Measurements from ENCODE around the gene IGF1R.
A peak's percentile ranks its signal among the peaks of the same experiment; 100 is the strongest.

Gene IGF1R

DNA sequence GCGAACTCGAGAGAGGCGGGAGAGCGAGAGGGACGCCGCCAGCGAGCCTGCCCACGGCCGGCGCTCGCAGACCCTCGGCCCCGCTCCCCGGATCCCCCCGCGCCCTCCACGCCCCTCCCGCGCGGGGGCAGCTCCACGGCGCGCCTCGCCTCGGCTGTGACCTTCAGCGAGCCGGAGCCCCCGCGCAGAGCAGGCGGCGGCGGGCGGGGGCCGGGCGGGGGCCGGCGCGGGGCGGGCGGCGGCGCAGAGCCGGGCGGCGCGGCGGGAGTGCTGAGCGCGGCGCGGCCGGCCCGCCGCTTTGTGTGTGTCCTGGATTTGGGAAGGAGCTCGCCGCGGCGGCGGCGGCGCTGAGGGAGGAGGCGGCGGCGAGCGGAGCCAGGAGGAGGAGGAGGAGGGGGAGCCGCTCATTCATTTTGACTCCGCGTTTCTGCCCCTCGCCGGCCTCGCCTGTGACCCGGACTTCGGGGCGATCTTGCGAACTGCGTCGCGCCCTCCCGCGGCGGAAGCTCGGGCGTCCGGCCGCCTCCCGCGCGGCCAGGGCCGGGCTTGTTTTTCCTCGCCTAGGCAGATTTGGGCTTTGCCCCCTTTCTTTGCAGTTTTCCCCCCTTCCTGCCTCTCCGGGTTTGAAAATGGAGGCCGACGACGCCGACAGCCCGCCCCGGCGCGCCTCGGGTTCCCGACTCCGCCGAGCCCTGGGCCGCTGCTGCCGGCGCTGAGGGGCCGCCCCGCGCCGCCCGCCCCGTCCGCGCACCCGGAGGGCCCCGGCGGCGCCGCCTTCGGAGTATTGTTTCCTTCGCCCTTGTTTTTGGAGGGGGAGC, 524 bp downstream of the IGF1R start:
- peak; percentile 10 for DNase-seq (ENCODE audit: low read depth)

DNA sequence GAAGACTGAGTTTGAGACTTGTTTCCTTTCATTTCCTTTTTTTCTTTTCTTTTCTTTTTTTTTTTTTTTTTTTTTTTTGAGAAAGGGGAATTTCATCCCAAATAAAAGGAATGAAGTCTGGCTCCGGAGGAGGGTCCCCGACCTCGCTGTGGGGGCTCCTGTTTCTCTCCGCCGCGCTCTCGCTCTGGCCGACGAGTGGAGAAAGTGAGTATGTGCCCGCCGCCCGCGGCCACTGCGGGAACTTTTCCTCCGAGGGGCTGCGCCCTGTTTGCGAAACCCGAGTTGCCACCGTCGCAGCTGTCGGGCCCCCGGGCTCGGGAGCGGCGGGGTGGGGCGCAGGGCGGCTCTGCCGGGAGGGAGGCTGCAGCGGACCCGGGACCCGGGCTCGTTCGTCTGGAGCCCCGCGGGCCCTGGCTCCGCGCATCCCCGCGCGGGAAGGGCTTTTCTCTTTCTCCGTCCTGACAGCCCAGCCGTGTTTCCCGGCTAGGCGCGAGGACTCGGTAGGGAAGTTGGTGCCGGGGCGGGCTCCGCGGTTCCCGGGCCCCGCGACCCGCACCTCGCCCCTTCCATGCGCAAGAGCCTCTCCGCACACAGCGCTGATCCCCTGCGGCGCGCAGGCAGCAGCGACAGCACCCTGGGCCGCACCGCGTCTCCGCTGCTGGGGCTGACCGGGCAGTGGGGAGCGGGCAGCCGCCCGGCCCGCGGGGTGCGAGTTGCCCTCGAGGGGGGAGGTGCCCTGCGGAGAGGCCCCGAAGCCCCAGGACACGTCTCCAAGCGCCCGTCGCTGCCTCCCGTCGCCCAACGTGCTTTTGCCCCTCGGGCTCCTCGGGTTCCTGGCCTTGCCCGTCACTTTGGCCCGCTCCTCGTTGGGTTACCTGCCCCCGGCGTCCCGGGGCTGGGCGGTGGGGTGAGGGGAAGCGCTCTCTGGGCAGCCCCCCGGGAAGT, 1.4 kb downstream of the IGF1R start:
- peak; percentile 33 for DNase-seq (ENCODE audit: low read depth)

DNA sequence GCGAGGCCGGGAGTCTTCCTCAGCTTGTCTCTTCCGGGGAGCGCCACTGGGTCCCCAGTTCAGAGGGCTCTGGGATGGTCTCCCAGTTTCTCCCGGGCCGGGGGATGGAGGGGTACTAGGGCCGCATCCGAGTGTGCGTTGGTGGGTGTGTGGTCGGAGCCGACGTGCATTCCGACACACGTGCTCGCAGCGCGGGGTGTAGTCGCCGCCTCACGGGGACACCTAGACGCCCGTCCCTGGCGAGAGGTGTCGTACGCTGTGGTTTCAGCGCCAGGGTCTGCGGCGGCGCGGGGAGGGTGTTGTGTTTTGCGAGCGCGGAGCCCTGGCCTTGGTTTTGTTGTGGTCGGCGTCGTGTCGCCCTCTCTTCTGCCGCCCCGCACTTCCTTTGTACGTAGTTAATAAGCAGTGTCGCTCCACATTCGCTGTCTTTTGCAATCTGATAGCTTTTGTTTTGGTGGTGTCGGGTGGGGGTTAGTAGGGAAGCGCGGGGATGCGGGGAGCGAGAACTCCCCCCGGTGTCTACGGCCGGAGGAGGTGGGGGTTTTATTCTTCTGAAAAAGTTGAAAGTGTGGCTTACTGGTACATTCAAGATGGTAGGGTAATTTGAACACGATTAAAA, 2.2 kb downstream of the IGF1R start:
- DNase-seq (ENCODE audit: low read depth): peak; percentile 36

DNA sequence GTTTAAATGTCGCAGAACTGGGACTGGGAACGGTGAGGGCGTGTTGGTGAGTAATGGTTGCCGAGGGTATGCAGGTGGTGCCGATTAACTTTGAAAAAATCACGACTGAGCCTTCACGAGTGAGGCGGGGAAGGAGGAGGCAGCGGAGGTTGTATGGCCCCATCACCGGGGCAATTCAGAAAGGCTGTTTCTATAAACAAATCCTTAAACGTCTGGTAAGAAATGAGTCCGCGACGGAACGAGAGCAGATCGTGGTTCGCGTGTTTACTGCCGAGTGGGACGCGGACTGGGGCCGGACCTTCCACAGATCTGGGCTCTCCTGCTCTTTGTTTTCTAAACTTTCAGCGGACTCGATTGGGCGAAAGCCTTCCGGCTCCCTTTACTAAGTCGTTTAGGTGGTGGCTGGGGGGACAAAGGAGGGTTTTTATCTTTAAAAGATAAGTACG, 2.7 kb downstream of the IGF1R start:
- DNase-seq (ENCODE audit: low read depth): no peak

DNA sequence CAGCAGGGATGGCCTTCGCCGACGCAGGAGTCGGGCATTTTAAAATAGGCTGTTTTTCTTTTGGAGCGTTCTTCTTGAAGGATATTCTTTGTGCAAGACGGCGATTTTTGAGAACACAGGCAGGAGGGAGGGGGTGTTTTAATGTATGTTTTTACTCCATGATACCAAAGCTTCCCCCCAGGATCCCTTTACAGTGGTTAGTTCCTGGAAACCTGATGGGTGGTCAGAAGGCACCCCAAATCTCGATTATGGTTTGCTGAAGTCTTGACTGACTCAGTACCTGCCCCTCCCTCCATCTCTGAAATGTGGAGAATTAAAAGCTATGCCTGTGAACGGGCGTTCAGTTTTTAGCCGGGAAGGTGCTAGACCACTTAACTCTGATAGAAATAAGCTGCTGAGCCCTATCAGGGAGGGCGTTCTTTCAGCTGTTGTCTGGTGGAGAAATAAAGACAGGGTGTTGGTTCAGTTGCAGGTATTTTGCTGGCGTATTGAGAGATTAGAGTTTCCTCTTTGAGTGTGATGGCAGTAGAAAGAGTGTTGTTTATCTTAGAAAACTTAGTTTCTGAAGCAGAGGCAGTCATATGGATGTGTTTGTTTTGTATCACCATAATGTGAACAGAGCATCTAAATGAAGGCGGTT, 3.4 kb downstream of the IGF1R start:
- DNase-seq (ENCODE audit: low read depth): no peak

DNA sequence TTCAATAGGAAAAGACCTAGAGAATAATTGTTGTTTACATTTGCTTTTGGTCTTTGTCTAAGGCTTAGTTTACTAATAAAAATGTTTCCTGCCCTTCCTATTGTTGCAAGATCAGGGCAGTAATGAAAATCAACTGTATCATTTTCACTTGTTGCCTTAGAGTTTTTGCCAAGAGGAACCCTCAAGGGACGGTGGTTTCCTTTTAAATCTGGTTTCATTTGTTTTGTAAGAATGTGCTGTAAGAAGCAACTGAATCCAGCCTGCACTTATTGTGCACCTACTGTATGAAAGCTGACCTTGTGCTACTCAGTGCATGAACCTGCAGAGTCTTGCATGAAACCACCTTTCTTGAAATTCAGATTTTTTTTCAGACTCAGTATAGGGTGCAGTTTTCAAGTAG, 5.3 kb downstream of the IGF1R start:
- no peak for DNase-seq (ENCODE audit: low read depth)

DNA sequence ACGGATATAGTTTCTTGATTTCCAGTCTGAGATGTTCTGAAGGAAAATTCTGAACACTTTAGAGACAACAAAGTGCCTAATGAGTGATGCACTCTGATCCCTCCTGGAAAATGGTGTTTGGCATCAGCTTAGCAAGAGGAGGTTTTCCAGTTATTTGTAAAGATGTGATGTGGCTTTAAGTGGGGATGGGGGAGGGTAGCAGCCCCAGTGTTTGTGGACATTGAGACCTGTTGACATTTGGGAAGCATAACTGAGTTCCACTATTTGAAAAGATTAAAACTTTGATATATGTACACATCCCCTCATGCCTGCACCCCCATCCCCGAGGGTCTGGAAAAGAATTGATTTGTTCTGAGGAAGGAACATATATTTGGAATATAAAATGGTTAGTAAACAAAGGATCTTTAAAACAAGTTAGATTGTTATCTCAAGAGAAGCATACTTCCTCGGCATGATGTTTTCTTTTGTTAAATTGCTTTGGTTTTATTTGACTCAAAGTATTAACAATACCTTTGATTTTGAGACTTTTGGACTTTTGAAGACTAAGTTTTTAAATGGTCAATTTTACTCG, 6.5 kb downstream of the IGF1R start:
- no peak for DNase-seq (ENCODE audit: low read depth)

DNA sequence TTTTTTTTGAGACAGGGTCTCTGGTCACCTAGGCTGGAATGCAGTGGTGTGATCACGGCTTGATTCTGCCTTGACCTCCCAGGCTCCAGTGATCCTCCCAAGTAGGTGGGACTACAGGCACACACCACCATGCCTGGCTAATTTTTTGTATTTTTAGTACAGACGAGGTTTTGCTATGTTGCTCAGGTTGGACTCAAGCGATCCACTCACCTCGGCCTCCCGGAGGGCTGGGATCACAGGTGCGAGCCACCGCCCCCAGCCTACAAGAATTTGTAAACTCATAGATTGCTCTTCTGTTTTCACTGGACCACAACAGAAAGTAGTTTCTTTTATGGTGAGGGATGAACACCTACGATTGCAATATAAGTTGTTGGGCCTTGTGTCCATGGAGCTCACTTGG, 7.4 kb downstream of the IGF1R start:
- no peak for DNase-seq (ENCODE audit: low read depth)

DNA sequence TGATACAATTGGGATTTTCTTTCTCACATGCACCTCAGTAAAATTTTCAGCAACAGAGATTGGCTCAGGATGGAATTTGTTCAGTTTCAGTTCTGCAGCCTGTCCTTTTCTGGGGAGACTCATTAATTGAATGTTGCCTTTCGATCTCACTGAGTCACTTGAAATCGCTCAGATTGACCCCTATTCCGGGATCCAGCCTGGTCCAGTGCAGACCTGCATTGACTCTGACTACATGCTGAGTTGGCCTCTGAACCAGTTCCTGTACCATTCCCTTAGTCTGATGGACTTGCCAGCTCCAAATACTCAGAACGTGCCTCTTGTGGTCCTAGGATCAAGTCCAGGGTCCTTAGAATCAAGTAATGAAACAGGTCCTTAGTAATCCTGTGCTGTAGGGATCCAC, 9.4 kb downstream of the IGF1R start:
- no peak for DNase-seq (ENCODE audit: low read depth)

DNA sequence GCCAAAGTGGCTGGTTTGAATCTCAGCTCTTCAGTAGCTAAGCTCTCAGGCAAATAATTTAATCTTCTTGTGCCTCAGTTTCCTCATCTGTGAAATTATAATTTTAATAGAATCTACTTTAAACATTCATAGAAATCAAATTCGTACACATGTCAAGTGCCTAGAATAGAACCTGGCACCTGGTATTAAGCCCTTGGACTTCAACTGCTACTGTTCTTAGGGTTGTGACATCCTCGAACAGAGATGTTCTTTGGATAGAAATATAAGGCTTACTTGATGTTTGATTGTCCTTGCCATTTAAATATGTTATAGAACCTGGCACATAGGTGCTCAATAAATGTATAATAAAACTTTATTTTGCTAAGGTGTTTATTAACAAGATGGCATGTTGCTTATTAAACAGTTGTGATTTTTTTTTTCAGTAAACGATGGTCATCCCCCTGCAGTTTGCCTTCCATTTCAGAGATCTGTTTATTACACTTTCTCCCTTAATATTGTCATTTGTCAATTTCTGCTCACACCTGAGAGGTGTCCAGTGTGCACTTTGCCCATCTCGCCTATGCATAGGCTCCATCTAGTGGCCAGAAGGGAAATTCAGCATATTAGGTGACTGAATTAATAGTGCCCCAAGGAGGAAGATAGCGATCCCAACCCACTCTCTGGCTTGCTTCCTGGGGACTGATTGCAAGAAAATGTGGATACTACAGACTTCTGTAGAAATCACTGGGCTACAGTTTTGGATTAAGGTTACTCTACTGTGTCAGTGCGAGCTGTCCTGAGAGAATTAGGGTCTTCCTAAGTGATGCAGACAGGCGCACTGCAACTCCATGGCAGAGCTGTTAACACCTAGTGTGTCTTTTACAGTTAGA, 10.7 kb downstream of the IGF1R start:
- no peak for DNase-seq (ENCODE audit: low read depth)

DNA sequence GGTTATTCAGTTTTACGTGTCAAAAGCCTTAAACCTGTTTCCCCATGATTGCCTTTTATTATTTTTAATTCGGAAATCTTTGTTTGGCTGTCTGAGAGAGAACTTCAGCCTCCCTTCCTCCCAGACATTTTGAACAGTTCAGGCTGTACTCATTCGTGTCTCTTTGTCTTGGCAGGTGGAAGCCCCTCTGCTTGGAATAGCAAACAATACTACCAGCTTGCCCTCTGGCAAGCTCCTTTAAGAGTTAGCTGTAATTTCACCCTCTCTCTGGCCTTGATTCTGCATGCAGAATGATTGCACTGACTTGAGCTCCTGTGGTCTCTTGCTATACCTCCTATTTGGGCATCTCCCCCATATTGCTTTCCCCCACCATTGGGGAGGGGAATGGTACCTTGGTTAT, 11.7 kb downstream of the IGF1R start:
- DNase-seq (ENCODE audit: low read depth): no peak

DNA sequence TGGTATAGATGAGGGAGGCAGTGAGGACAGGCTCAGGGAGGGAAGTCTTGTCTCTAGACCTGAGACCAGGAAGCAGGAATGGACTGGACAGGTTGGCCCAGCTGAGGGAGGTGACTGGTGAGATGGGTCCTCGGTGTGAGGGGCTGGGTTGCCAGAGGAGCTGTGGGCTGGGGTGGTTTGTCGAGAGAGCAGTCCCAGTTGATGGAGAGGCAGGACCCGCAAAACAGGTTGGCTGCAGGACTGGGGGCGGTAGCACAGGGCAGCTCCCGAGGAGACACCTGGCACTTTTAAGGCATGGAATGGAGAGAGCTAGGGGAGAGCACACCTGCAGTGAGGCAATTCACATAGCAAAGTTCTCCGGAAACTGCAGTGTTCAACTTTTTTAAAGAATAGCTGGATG, 14.7 kb downstream of the IGF1R start:
- no peak for DNase-seq (ENCODE audit: low read depth)

DNA sequence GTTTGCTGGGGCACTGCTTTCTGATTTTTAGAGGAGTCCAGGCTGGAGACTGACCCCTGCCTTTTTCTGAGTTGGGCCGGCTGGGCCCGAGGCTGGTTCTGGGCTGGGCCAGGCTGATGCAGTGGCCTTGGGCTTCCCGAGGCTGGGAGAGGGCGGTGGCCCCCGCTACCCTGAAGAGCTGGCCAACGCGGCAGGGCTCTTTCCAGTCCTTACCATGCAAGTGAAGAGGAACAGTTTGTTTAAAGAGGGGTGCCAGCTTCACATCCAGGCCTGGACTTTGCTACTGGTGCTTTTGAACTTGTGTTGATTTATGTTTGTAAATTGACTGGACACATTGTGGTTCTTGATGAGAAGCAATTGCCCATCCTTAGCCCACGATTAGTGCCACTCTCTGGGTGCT, 15.3 kb downstream of the IGF1R start:
- no peak for DNase-seq (ENCODE audit: low read depth)

DNA sequence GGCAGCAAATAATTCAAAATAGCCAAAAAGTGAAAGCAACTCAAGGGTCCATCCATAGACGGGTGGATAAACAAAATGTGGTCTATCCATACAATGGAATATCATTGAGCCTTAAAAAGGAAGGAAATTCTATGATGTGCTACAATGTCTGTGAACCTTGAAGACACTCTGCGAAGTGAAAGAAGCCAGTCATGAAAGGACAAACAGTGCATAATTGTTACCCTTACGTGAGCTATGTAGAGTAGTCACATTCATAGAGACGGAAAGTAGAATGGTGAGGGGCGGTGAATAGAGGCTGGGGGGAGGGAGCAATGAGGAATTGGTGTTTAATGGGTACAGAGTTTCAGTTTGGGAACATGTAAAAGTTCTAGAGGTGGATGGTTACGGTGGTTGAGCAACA, 18.1 kb downstream of the IGF1R start:
- DNase-seq (ENCODE audit: low read depth): no peak

DNA sequence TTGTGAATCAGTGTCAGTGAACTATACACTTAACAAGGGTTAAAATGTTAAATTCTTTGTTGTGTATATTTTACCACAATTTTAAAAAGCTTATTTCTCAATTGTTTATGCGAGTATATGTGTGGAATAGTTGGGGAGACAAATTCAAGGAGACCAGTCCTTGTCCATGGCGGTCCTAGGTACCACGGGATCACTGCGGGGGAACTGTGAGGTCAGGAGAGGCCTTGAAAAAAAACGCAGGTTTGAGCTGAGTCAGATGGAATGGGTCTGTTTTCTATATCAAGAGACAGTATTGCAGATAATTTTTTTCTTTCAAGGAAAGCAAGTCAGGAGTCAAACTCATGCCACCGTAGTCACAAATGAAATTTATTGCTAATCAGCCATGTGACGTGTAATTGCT, 18.5 kb downstream of the IGF1R start:
- no peak for DNase-seq (ENCODE audit: low read depth)

DNA sequence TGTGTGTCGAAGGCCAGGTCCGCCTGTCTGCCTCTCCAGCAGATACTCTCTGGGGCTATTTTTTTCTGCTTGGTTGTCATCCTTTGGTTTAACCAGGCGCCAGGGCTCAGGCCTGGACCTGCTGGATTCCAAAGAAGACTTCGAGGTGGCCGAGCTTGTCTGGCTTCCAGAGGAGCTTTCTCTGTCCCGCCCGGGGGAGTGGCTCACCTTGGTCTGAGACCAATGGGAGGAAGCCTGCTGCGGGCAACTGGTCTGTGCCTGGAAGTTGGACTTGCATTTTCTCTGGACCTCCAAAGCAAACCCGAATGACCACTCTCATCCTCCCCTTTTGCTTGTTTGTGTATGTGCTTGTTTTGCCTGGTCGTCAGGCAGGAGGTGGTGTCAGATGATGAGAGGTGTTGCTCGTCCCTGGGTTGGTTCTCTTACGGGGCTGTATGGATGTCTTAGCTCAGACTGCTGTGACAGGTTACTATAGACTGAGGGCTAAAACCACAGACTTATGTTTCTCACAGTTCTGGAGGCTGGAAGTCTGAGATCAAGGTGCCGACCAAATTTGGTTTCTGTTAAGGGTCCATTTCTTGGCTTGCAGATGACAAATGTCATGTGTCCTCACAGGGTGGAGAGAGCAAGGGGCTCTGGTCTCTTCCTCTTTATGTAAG, 19.3 kb downstream of the IGF1R start:
- DNase-seq (ENCODE audit: low read depth): no peak

DNA sequence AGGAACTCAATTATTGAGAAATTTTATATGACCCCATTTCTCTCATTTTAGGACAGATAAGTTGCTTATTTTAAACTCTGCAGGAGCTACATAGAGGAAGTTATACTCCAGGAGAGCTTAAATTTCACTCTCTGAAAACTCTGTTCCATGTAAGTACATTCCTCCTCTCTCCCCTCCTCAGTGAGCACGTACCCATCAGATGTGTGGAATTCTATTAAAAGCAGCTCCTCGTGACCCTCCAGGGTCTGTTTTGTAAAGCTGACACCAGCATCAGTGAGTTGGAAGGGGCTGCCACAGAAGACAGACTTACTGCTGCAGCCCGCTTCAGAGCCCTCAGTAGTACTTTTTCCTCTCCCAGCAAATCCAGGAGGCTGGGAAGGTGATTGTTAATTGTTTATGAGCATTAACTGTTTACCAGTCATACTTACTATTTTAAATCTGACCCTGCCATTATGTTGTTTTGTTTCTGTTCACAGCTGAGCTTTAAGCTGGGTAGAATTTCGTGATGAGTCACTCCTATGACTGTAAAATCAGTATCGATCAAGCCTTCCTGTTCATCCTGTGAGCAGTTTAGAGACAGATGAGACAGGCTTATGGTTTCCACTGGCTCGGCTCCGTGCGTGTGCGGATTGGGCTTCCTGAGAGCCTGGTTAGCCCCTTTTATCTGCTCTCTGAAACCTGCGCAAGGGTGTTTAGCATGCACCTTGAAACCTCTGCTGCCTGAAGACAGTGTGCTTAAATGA, 20.4 kb downstream of the IGF1R start:
- no peak for DNase-seq (ENCODE audit: low read depth)

DNA sequence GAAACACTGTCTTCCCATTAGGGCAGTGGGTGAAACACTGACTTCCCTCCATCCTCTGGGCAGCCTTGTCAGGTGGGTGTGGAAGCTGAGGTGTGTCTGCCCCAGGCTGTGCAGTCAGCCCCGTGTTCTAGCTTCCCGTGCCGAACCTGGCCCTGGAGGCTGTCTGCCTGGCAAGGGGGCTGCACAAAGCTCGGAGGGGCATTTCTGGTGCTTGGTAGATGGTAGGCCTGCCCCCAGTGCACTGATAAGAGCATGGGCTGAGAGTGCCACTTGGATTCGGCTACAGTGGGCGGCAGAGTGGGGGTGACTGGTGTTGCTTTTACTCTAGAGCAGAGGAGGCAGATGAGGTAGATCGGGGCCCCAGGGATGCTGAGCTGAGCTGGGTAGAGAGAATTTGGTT, 21.3 kb downstream of the IGF1R start:
- DNase-seq (ENCODE audit: low read depth): no peak
